ENCODE data around the gene MYO3B.

MYO3B gene

DNA sequence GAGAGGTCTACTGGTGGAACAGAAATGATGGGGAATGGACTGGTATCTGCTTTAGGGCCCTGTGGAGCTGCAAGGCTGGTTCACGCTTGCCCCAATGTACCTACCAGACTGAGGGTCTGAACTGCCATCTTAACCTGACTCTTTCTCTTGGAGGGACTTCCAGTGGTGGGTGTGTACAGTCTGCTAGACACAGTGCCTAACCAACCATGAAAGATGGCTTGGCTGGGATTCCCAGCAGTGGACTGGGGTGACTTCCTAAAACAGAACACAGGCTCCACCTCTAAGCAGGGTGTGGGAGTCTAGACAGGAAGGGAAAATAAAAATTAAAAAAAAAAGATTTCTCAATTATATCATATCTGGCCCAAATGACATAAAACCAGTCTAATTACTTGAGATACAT lies 25.5 kb upstream of the MYO3B start:
- H2BK5ac ChIP-seq (ENCODE audit: low read depth, low read length, poor library complexity), result no peak overlapping the region
- no peak overlapping the region for H3K18ac ChIP-seq (ENCODE audit: low read length)

DNA sequence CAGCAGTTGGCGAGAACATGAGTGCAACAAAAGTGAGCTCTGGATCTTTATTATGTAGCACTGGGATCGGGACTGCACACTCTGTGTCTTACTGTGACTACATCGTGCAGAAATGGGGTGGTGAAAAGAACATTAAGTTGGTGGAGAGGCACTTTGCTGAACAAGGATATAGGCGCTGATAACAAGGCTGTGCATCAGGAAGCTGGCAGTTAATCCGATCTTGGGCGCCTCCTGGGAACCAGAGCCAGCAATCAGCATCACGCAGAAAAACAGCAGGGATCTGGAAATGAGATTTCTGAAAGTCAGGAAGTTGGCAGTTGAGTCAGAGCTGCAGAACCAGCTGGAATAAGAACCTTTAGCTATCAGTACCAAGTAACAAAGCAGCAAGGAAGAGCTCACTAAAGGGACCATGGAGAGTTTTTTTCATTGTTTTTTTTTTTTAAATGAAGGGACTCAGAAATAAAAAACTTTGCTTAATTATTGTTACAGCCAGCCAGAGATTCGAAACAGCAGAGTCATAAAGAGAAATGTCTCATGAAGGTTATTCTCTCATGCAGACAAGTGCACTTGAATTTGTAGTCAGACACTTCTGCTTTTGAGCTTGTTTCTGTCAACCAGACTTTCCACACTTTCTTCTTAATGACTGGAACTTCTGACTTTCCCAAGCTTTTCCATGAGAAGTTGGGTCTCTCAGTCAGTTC lies 22.8 kb upstream of the MYO3B start:
- Histone ChIP-seq H3K18ac (ENCODE audit: low read length) (no peak overlapping the region), H3K23ac (ENCODE audit: low read length) (no peak overlapping the region), H2AFZ (ENCODE audit: insufficient read depth, low read length, poor library complexity) (no peak overlapping the region), H2AK5ac (ENCODE audit: low read length) (no peak overlapping the region), H2BK12ac (ENCODE audit: low read length) (no peak overlapping the region), H3K4ac (ENCODE audit: low read depth, low read length) (no peak overlapping the region), H2BK5ac (ENCODE audit: low read depth, low read length, poor library complexity) (no peak overlapping the region), H3K27ac (ENCODE audit: low read depth, low read length) (no peak overlapping the region), H4K91ac (ENCODE audit: low read depth, low read length) (no peak overlapping the region), H3K4me1 (ENCODE audit: control insufficient read depth in 1 of 2, insufficient read depth in 2 of 2, low read length in 2 of 2) (no peaks in the 10 kb centered on the region), H3K79me2 (ENCODE audit: control insufficient read depth, insufficient read depth, low read length, poor library complexity) (no peaks in the 10 kb centered on the region), H2BK120ac (ENCODE audit: insufficient read depth, low read length, poor library complexity) (no peak overlapping the region), H3K27me3 (ENCODE audit: insufficient read depth, low read length) (no peaks in the 10 kb centered on the region), H3K79me1 (ENCODE audit: low read length) (no peaks in the 10 kb centered on the region), H3K9ac (ENCODE audit: low read length) (no peak overlapping the region), H3K9me3 (ENCODE audit: insufficient read depth, low read depth, low read length) (peaks cover 1% of the 10 kb centered on the region), H4K8ac (ENCODE audit: low read depth, low read length) (no peak overlapping the region), H3K4me2 (ENCODE audit: low read length) (no peak overlapping the region), H3K4me3 (ENCODE audit: low read depth, low read length) (no peak overlapping the region), H4K12ac (ENCODE audit: low read depth, low read length) (no peak overlapping the region), H3K36me3 (ENCODE audit: control insufficient read depth in 1 of 2, insufficient read depth in 2 of 2, low read length in 2 of 2) (no peaks in the 10 kb centered on the region), H3K14ac (ENCODE audit: low read length) (no peak overlapping the region)
- DNase-seq, result no peak
- WGBS (ENCODE audit: extremely low coverage, insufficient coverage, insufficient read length), result no CpG with 5 or more reads among the region's 8 CpGs

More for the DNA sequence above, 25.5 kb upstream of the MYO3B start:
- Histone ChIP-seq H2BK120ac (ENCODE audit: insufficient read depth, low read length, poor library complexity) (no peak overlapping the region), H3K79me2 (ENCODE audit: control insufficient read depth, insufficient read depth, low read length, poor library complexity) (no peaks in the 10 kb centered on the region), H3K27ac (ENCODE audit: low read depth, low read length) (no peak overlapping the region), H3K4me2 (ENCODE audit: low read length) (no peak overlapping the region), H4K12ac (ENCODE audit: low read depth, low read length) (no peak overlapping the region), H3K14ac (ENCODE audit: low read length) (no peak overlapping the region), H3K9ac (ENCODE audit: low read length) (no peak overlapping the region), H3K4ac (ENCODE audit: low read depth, low read length) (no peak overlapping the region), H3K23ac (ENCODE audit: low read length) (no peak overlapping the region), H4K8ac (ENCODE audit: low read depth, low read length) (no peak overlapping the region), H3K4me3 (ENCODE audit: low read depth, low read length) (no peak overlapping the region), H4K91ac (ENCODE audit: low read depth, low read length) (no peak overlapping the region), H2BK12ac (ENCODE audit: low read length) (no peak overlapping the region), H3K79me1 (ENCODE audit: low read length) (no peaks in the 10 kb centered on the region), H2AK5ac (ENCODE audit: low read length) (no peak overlapping the region), H2AFZ (ENCODE audit: insufficient read depth, low read length, poor library complexity) (no peak overlapping the region), H3K36me3 (ENCODE audit: control insufficient read depth in 1 of 2, insufficient read depth in 2 of 2, low read length in 2 of 2) (no peaks in the 10 kb centered on the region), H3K9me3 (ENCODE audit: insufficient read depth, low read depth, low read length) (peaks cover 1% of the 10 kb centered on the region), H3K27me3 (ENCODE audit: insufficient read depth, low read length) (no peaks in the 10 kb centered on the region), H3K4me1 (ENCODE audit: control insufficient read depth in 1 of 2, insufficient read depth in 2 of 2, low read length in 2 of 2) (no peaks in the 10 kb centered on the region)
- no peak for DNase-seq
- no CpG with 5 or more reads among the region's 1 CpG for WGBS (ENCODE audit: extremely low coverage, insufficient coverage, insufficient read length)

DNA sequence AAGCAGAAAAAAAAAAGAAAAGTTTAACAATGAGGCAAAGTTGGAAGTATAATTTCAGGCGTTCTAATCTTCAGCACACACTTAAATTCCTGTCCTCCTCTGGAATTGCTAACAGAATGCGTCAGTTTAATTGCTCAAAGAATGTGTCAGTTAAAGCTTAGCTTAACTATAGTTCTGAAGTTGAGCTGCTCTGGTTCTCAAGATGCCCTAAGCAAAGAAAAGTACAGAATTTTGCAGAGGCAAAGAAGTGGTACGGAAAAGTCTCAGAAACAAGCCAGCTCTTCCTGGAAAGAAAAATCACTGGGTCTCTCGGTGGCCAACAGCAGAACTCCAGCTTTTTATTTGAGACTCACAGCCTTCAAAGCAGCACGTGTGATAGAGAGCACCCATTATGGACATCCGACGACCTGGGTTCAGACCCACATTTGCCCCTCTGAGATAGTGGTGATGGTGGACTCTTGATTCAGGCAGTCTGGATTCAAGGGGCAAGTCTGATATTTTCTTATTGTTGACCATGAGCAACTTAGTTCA lies 22.2 kb upstream of the MYO3B start:
- no peak overlapping the region for H3K9ac ChIP-seq (ENCODE audit: low read length)
- H3K4ac ChIP-seq (ENCODE audit: low read depth, low read length), result no peak overlapping the region
- no peak overlapping the region for H4K91ac ChIP-seq (ENCODE audit: low read depth, low read length)
- no peak overlapping the region for H3K4me3 ChIP-seq (ENCODE audit: low read depth, low read length)
- no peaks in the 10 kb centered on the region for H3K79me2 ChIP-seq (ENCODE audit: control insufficient read depth, insufficient read depth, low read length, poor library complexity)
- no peak overlapping the region for H3K23ac ChIP-seq (ENCODE audit: low read length)
- no peaks in the 10 kb centered on the region for H3K4me1 ChIP-seq (ENCODE audit: control insufficient read depth in 1 of 2, insufficient read depth in 2 of 2, low read length in 2 of 2)
- peaks cover 1% of the 10 kb centered on the region for H3K9me3 ChIP-seq (ENCODE audit: insufficient read depth, low read depth, low read length)
- no peak overlapping the region for H2BK120ac ChIP-seq (ENCODE audit: insufficient read depth, low read length, poor library complexity)
- H3K27me3 ChIP-seq (ENCODE audit: insufficient read depth, low read length), result no peaks in the 10 kb centered on the region
- no peak overlapping the region for H3K4me2 ChIP-seq (ENCODE audit: low read length)
- H3K18ac ChIP-seq (ENCODE audit: low read length), result no peak overlapping the region
- H4K8ac ChIP-seq (ENCODE audit: low read depth, low read length), result no peak overlapping the region
- H2AFZ ChIP-seq (ENCODE audit: insufficient read depth, low read length, poor library complexity), result no peak overlapping the region
- no peak overlapping the region for H2BK12ac ChIP-seq (ENCODE audit: low read length)
- no CpG with 5 or more reads among the region's 7 CpGs for WGBS (ENCODE audit: extremely low coverage, insufficient coverage, insufficient read length)
- no peak overlapping the region for H2AK5ac ChIP-seq (ENCODE audit: low read length)
- H2BK5ac ChIP-seq (ENCODE audit: low read depth, low read length, poor library complexity), result no peak overlapping the region
- H4K12ac ChIP-seq (ENCODE audit: low read depth, low read length), result no peak overlapping the region
- no peaks in the 10 kb centered on the region for H3K36me3 ChIP-seq (ENCODE audit: control insufficient read depth in 1 of 2, insufficient read depth in 2 of 2, low read length in 2 of 2)
- DNase-seq, result peak in 1 of 2 donors; percentile 17
- no peak overlapping the region for H3K14ac ChIP-seq (ENCODE audit: low read length)
- no peak overlapping the region for H3K27ac ChIP-seq (ENCODE audit: low read depth, low read length)
- no peaks in the 10 kb centered on the region for H3K79me1 ChIP-seq (ENCODE audit: low read length)

DNA sequence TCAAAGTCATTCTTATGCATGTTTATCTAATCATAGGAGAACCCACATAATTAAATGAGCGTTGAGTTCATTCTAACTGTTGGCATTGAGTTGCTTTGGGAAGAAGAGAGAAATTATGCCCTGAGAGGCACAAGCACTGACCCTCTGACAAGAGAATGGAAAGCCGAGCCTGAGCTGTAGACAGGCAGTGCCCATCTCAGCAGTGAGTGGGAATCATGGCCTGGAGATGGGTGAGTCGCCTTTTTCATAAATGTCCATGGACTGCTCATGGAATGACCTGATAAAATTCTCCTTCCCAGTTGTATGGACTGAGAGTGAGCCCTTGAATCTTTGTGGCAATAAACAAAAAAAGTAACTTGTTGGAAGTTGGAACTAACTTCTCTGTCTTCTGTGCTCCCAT lies 21.4 kb upstream of the MYO3B start:
- Histone ChIP-seq H2AK5ac (ENCODE audit: low read length) (no peak overlapping the region), H3K27me3 (ENCODE audit: insufficient read depth, low read length) (no peaks in the 10 kb centered on the region), H3K4me2 (ENCODE audit: low read length) (no peak overlapping the region), H3K79me2 (ENCODE audit: control insufficient read depth, insufficient read depth, low read length, poor library complexity) (no peaks in the 10 kb centered on the region), H3K4me3 (ENCODE audit: low read depth, low read length) (no peak overlapping the region), H3K9ac (ENCODE audit: low read length) (no peak overlapping the region), H2BK12ac (ENCODE audit: low read length) (peak overlapping the region; percentile 58), H3K4me1 (ENCODE audit: control insufficient read depth in 1 of 2, insufficient read depth in 2 of 2, low read length in 2 of 2) (no peaks in the 10 kb centered on the region), H3K4ac (ENCODE audit: low read depth, low read length) (no peak overlapping the region), H3K36me3 (ENCODE audit: control insufficient read depth in 1 of 2, insufficient read depth in 2 of 2, low read length in 2 of 2) (no peaks in the 10 kb centered on the region), H2AFZ (ENCODE audit: insufficient read depth, low read length, poor library complexity) (no peak overlapping the region), H3K79me1 (ENCODE audit: low read length) (no peaks in the 10 kb centered on the region), H3K27ac (ENCODE audit: low read depth, low read length) (no peak overlapping the region), H3K9me3 (ENCODE audit: insufficient read depth, low read depth, low read length) (peaks cover 1% of the 10 kb centered on the region), H2BK5ac (ENCODE audit: low read depth, low read length, poor library complexity) (no peak overlapping the region), H4K91ac (ENCODE audit: low read depth, low read length) (no peak overlapping the region), H2BK120ac (ENCODE audit: insufficient read depth, low read length, poor library complexity) (no peak overlapping the region), H4K8ac (ENCODE audit: low read depth, low read length) (no peak overlapping the region), H3K23ac (ENCODE audit: low read length) (no peak overlapping the region), H3K18ac (ENCODE audit: low read length) (no peak overlapping the region), H4K12ac (ENCODE audit: low read depth, low read length) (no peak overlapping the region), H3K14ac (ENCODE audit: low read length) (no peak overlapping the region)
- no CpG with 5 or more reads among the region's 3 CpGs for WGBS (ENCODE audit: extremely low coverage, insufficient coverage, insufficient read length)
- DNase-seq, result no peak

All from trophoblast cell (in vitro differentiated cells and primary cell).